Caco-2 (cell line): ENCODE measurements around the gene KCNIP2. TPM values are rescaled to one million over a fixed set of nuclear protein-coding genes. Genes with fewer than 3 reads are reported as not detected.
A peak's percentile ranks its signal among the peaks of the same experiment; 100 is the strongest.

ENCODE experiments used
- BruUV-seq: library from RNA; stranded (reverse); fragments of 400-500 nt; replicated peaks from 2 replicates; lab custom pipeline; 2021; lab: Mats Ljungman, UMichigan
- CTCF ChIA-PET: fragments of 300-600 bp; sonication (Branson Sonifier 250); formaldehyde crosslinking; loops from one replicate; lab custom pipeline; 2022; ENCODE audit warnings: antibody characterized with exemption; lab: Charles Lee
- POLR2A ChIA-PET: fragments of 300-600 bp; sonication (Branson Sonifier 250); formaldehyde crosslinking; loops from one replicate; lab custom pipeline; 2022; ENCODE audit warnings: antibody characterized with exemption; lab: Charles Lee
- DNase-seq, 2 experiments: peaks; one replicate each; pipeline versions ENCODE4 v3.0.0 to v3.0.0-alpha.2; 2020 to 2022
- H3K27me3 ChIP-seq: replicated peaks from 2 replicates; pipeline ENCODE4 v1.6.0; 2011; ENCODE audit warnings: low read length; ENCODE audit not compliant: control insufficient read depth, insufficient read depth
- H3K36me3 ChIP-seq: 2 replicates; pipeline ENCODE4 v1.5.1; 2011; ENCODE audit warnings: low read length; ENCODE audit not compliant: control insufficient read depth, insufficient read depth
- H3K4me1 ChIP-seq: fragments of 250-450 bp; sonication (Bioruptor Pico); 2 replicates; pipeline ENCODE4 v1.5.1; 2020; ENCODE audit warnings: mild to moderate bottlenecking
- H3K4me3 ChIP-seq: 2 replicates; pipeline ENCODE4 v1.5.1; 2011; ENCODE audit warnings: low read depth, mild to moderate bottlenecking, control low read depth, low read length
- H3K9me3 ChIP-seq: fragments of 250-450 bp; sonication (Bioruptor Pico); 2 replicates; pipeline ENCODE4 v1.5.1; 2020; ENCODE audit warnings: mild to moderate bottlenecking, moderate library complexity
- H3K27ac Mint-ChIP-seq: one replicate; pipeline ENCODE4 v1.8.0; 2022; ENCODE audit warnings: mixed read lengths; ENCODE audit not compliant: unreplicated experiment
- H3K27me3 Mint-ChIP-seq: one replicate; pipeline ENCODE4 v1.8.0; 2022; ENCODE audit warnings: mixed read lengths; ENCODE audit not compliant: insufficient read depth, unreplicated experiment
- H3K36me3 Mint-ChIP-seq: one replicate; pipeline ENCODE4 v1.8.0; 2022; ENCODE audit warnings: mild to moderate bottlenecking, mixed read lengths; ENCODE audit not compliant: insufficient read depth, unreplicated experiment
- H3K4me1 Mint-ChIP-seq: one replicate; pipeline ENCODE4 v1.8.0; 2022; ENCODE audit warnings: low read depth, mixed read lengths; ENCODE audit not compliant: unreplicated experiment
- H3K4me3 Mint-ChIP-seq: one replicate; pipeline ENCODE4 v1.8.0; 2022; ENCODE audit warnings: mild to moderate bottlenecking, moderate library complexity, mixed read lengths; ENCODE audit not compliant: unreplicated experiment
- H3K9me3 Mint-ChIP-seq: one replicate; pipeline ENCODE4 v1.8.0; 2022; ENCODE audit warnings: mixed read lengths; ENCODE audit not compliant: unreplicated experiment
- intact Hi-C: fragments of 100-400 bp; cut with micrococcal nuclease; formaldehyde crosslinking; loops from one replicate; pipeline ENCODE4 v1.10.0; 2022; ENCODE audit not compliant: unreplicated experiment
- total RNA-seq: library from RNA; stranded (reverse); gene quantifications from 2 replicates; pipeline ENCODE4 v1.2.3, GENCODE V29; 2022
- TF ChIP-seq, protein P1 (sequence below), 2 experiments: fragments of 200-600 bp in 1 of 2; IDR thresholded peaks; 1 replicate in 1 of 2; 2 replicates in 1 of 2; pipeline versions ENCODE4 v1.5.1 to v1.8.0; 2011 to 2022; ENCODE audit warnings: antibody characterized with exemption in 1 of 2, control low read depth in 1 of 2, inconsistent platforms in 1 of 2, low read depth in 1 of 2, low read length in 1 of 2, mild to moderate bottlenecking in 1 of 2, moderate library complexity in 1 of 2; ENCODE audit not compliant: insufficient read depth in 1 of 2, severe bottlenecking in 1 of 2, unreplicated experiment in 1 of 2

Gene KCNIP2
- total RNA-seq, 1 experiment from 2014 or later, result 6.1 TPM

DNA sequence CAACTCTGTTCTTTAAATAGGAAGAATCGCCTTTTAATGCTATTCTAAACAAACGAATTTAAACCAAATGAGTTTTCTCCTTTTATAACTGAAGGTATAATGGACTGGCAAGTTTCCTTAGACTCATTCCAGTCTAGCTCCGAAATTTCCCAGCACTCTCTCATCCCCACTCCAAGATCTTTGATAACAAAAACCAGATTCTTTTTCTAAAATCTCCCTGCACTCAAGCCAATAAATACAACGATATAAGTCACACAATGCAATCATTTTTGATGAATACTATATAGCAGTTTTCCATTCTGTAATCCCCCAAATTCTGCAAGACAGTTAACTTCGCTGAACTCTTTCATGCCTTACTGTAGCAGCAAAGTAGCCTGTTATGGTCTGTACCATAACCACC is 27.2 kb downstream of the KCNIP2 start:
- intact Hi-C loops, result no loop called here
- TSS peak; percentile 26 for BruUV-seq
- Mint-ChIP-seq H3K27ac (peak overlapping the region; percentile 97), H3K36me3 (peaks cover 54% of the 10 kb centered on the region), H3K27me3 (no peaks in the 10 kb centered on the region), H3K4me3 (peak overlapping the region; percentile 95), H3K4me1 (peaks cover 13% of the 10 kb centered on the region), H3K9me3 (no peaks in the 10 kb centered on the region)
- Histone ChIP-seq H3K4me3 (peak overlapping the region; percentile 86), H3K9me3 (no peaks in the 10 kb centered on the region), H3K27me3 (no peaks in the 10 kb centered on the region), H3K36me3 (no peaks in the 10 kb centered on the region), H3K4me1 (peaks cover 6% of the 10 kb centered on the region)
- ChIA-PET CTCF (interaction anchor here (0.6 to 0.8 kb wide), 2 partner anchors 194 to 400 kb away, joined by 3 to 7 read pairs; no protein-coding TSS in a partner anchor), POLR2A (interaction anchor here (0.6 to 0.7 kb wide), 3 partner anchors 23 to 582 kb away, joined by 3 to 12 read pairs (median 12); no protein-coding TSS in a partner anchor)
- TF ChIP-seq, protein P1, sequence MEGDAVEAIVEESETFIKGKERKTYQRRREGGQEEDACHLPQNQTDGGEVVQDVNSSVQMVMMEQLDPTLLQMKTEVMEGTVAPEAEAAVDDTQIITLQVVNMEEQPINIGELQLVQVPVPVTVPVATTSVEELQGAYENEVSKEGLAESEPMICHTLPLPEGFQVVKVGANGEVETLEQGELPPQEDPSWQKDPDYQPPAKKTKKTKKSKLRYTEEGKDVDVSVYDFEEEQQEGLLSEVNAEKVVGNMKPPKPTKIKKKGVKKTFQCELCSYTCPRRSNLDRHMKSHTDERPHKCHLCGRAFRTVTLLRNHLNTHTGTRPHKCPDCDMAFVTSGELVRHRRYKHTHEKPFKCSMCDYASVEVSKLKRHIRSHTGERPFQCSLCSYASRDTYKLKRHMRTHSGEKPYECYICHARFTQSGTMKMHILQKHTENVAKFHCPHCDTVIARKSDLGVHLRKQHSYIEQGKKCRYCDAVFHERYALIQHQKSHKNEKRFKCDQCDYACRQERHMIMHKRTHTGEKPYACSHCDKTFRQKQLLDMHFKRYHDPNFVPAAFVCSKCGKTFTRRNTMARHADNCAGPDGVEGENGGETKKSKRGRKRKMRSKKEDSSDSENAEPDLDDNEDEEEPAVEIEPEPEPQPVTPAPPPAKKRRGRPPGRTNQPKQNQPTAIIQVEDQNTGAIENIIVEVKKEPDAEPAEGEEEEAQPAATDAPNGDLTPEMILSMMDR (IDR thresholded peaks at IDR 0.05; ENCODE audit: insufficient read depth in 1 of 2, low read depth in 1 of 2, low read length in 1 of 2, severe bottlenecking in 1 of 2, unreplicated experiment in 1 of 2), result no peak
- DNase-seq, result no peak

DNA sequence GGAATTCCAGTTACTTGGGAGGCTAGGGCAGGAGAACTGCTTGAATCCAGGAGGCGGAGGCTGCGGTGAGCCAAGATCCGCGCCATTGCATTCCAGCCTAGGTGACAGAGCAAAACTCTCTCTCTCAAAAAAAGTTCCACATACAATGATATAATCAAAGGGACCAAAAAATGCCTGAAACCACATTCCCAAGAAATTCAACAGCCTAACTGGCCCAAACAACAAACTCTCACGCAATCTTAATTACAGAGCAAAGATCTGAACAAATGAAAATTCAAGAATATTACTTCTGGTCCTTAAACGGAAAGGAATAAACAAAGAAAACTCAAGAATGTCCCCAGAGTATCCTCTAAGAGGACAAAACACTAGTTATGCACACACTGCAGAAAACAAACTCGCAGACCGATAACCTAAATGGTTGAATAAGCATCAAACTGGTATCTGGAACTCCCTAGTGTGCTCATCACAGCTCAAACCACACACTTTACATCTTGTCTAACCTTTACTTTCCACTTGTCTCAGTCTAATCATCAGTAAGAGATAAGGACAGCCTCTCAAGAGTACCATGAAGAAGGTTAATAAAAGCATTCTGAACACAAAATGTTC is 29.0 kb downstream of the KCNIP2 start:
- H3K4me1 ChIP-seq, result peaks cover 6% of the 10 kb centered on the region
- Mint-ChIP-seq H3K27ac (peak overlapping the region; percentile 42), H3K4me1 (peaks cover 13% of the 10 kb centered on the region), H3K9me3 (no peaks in the 10 kb centered on the region), H3K36me3 (peaks cover 72% of the 10 kb centered on the region), H3K27me3 (no peaks in the 10 kb centered on the region), H3K4me3 (peak overlapping the region; percentile 95)
- BruUV-seq, result no TSS peak
- no peaks in the 10 kb centered on the region for H3K27me3 ChIP-seq
- H3K4me3 ChIP-seq, result no peak overlapping the region
- DNase-seq, result no peak
- POLR2A ChIA-PET, result no interaction called here
- TF ChIP-seq, protein P1 (IDR thresholded peaks at IDR 0.05; ENCODE audit: insufficient read depth in 1 of 2, low read depth in 1 of 2, low read length in 1 of 2, severe bottlenecking in 1 of 2, unreplicated experiment in 1 of 2), result no peak
- intact Hi-C loops, result no loop called here
- CTCF ChIA-PET, result no interaction called here
- H3K9me3 ChIP-seq, result no peaks in the 10 kb centered on the region
- H3K36me3 ChIP-seq, result no peaks in the 10 kb centered on the region

DNA sequence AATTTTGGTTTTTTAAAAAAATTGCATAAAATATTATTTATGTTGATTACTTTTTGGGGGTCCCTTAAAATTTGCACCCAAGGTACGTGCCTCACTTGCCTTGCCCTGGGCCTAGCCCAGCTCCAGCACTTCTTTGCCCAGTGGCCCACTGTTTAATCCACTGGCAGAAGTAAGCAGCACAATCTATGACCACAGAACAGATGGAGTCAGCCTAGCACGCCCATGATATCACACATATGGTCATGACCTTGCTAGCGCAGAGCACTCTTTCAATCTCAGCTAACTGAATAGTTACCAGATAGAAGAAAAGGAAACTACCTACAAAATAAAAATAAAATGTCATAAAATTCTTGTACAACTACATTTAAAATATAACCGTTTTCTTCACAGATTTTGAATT is 31.0 kb downstream of the KCNIP2 start:
- H3K36me3 Mint-ChIP-seq, result peaks cover 73% of the 10 kb centered on the region
- POLR2A ChIA-PET, result no interaction called here
- intact Hi-C loops, result no loop called here

More for the DNA sequence above, 31.0 kb downstream of the KCNIP2 start:
- H3K4me1 Mint-ChIP-seq, result peaks cover 13% of the 10 kb centered on the region
- no TSS peak for BruUV-seq
- H3K36me3 ChIP-seq, result no peaks in the 10 kb centered on the region
- TF ChIP-seq, protein P1 (IDR thresholded peaks at IDR 0.05; ENCODE audit: insufficient read depth in 1 of 2, low read depth in 1 of 2, low read length in 1 of 2, severe bottlenecking in 1 of 2, unreplicated experiment in 1 of 2), result no peak
- H3K4me1 ChIP-seq, result peaks cover 6% of the 10 kb centered on the region
- no peaks in the 10 kb centered on the region for H3K9me3 Mint-ChIP-seq
- CTCF ChIA-PET, result no interaction called here
- no peak overlapping the region for H3K4me3 Mint-ChIP-seq
- no peak for DNase-seq
- H3K9me3 ChIP-seq, result no peaks in the 10 kb centered on the region
- no peak overlapping the region for H3K27ac Mint-ChIP-seq
- no peak overlapping the region for H3K4me3 ChIP-seq
- H3K27me3 ChIP-seq, result no peaks in the 10 kb centered on the region
- H3K27me3 Mint-ChIP-seq, result no peaks in the 10 kb centered on the region
